NCI-H2107 treated with DMSO at 0.1 percent for 48 hours (cell line): Measurements from ENCODE around the gene LSM11.
"Not testable (repeated sequence)": the region's sequence is repeated elsewhere in the genome, so short reads cannot be mapped to it uniquely, and the experiment has no call there.

Experiments used
- DNase-seq: peaks from one replicate; lab custom pipeline; 2025; ENCODE audit not compliant: unreplicated experiment; lab: John Stamatoyannopoulos, UW

Gene LSM11

GRCh38 chr5:157743163-157744050 is at the start of gene LSM11:
TSS of gene LSM11 (plus strand) at chr5:157743712. CDS start at chr5:157743751, 39 bp downstream.
- DNase-seq, result peak; percentile 53

- not testable (repeated sequence) for DNase-seq
Measured at GRCh38 chr5:157693816-157694215, 49.7 kb upstream of the LSM11 start.

DNA sequence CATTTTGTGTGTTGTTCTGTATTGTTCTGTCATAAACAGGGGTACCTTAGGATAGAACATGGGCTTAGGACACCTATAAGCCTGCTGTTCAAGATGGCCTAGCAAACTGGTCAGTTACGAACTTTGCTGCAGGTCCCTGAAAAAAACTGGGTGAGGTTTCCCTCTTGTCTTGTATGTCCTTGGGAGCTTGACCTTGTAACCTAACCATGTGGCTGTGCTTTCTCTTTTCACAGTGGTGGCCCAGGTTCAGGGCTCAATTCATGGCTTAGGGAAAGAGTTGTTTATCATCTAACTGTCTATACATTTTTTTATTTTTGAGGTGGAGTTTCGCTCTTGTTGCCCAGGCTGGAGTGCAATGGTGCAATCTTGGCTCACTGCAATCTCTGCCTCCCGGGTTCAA is 47.4 kb upstream of the LSM11 start:
- DNase-seq, result not testable (repeated sequence)

- DNase-seq, result not testable (repeated sequence)
Measured at GRCh38 chr5:157698674-157699073, 44.8 kb upstream of the LSM11 start.

DNA sequence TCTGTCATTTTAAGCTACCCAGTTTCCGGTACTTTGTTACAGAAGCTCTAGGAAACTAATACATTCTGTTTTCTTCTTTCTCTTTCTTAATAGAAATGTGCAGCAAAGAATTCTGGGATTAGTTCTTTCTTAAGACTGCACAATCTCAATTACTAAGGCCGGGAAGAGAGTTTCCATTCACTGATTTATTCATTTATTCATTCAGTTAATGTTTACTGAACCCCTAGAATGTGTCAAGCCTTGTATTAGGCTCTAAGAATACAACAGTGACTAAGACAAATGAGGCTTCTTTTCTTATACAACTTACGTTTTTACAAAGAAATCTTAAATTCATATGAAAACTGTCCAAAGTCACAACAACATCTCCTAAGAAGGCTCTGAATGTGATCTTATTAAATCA is 39.8 kb upstream of the LSM11 start:
- no peak for DNase-seq

GRCh38 chr5:157708866-157709265 is 34.6 kb upstream of the LSM11 start:
- no peak for DNase-seq

GRCh38 chr5:157709346-157709745 is 34.2 kb upstream of the LSM11 start:
- DNase-seq, result no peak

DNA sequence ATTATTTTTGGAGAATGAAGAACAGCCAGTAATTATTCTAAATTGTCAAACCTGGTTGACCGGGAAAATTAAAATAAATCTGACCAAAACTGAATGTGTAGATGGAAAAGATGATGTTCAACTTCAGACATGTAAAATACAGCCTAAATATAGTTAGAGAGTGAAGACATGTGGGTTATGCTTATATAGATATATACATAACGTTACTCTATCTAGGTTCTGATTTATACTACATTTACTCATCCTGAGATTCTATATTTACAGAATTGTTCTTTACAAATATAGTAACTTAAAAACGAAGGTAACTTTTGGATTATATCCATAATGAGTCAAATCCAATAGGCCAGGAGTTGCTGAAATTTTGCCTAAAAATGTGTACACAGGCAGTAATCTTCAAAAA is 33.1 kb upstream of the LSM11 start:
- DNase-seq, result no peak

DNA sequence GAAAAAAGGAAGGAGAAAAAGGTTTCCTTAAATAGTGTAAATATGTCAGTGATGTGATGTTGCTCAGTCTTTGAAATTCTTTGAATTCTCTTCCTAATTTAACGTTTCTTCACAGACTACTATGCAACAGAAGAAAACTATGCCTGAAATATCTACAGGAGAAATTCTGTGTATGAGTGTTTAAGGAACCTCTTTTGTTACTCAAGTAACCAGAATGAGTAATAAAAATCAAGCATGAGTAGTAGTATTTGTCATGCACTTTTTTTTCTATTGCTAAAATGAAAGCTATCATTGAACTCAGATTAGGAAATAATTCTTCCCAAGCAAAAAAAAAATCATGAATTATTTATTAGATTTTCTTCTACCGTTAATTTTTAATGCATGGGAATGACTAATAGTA is 32.6 kb upstream of the LSM11 start:
- no peak for DNase-seq

DNA sequence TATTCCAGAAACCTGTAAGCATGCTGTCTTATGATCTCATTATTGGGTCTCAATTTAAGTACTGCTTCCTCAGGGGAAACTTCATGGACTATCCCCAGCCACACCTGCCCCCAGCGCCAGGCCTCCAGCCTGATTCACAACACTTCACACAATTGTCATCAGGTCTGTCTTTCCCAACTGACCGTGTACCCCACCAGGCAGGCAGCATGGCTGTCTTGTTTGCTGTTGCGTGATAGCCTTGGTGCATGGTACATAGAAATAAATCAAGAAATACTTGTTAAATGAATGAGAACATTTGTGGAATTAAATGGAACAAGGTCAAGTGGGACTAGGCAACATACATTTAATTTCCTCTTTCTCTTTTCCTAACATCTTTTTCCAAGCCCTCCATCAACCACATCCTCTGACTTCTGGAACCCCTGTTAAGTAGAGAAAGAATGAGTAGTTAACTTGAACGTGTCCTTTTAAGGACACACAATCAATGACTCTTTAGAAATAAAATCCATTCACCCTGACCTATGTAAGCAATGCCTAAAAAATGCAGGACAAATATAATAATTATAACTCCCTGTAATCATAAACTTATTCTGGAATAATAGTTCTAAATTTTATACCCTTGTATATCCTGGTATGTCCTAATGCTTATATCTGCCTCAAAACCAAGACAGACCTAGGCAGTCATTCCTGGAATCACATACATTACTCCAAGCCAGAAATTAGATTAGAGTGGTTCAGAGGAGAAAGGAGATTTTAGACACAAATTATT is 29.5 kb upstream of the LSM11 start:
- DNase-seq, result no peak

GRCh38 chr5:157714596-157714864 is 29.0 kb upstream of the LSM11 start:
- DNase-seq, result no peak

GRCh38 chr5:157718519-157718918 is 25.0 kb upstream of the LSM11 start:
- peak; percentile 5 for DNase-seq

- no peak for DNase-seq
Measured at GRCh38 chr5:157719245-157719644, 24.3 kb upstream of the LSM11 start.

- DNase-seq, result no peak
Measured at GRCh38 chr5:157721159-157721558, 22.4 kb upstream of the LSM11 start.

DNA sequence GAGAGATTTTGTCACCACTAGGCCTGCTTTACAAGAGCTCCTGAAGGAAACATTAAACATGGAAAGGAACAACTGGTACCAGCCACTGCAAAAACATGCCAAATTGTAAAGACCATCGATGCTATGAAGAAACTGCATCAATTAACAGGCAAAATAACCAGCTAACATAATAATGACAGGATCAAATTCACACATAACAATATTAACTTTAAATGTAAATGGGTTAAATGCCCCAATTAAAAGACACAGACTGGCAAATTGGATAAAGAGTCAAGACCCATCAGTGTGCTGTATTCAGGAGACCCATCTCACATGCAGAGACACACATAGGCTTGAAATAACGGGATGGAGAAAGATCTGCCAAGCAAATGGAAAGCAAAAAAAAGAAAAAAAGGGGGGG is 20.6 kb upstream of the LSM11 start:
- DNase-seq, result not testable (repeated sequence)

- not testable (repeated sequence) for DNase-seq
Measured at GRCh38 chr5:157726607-157727006, 16.9 kb upstream of the LSM11 start.

DNA sequence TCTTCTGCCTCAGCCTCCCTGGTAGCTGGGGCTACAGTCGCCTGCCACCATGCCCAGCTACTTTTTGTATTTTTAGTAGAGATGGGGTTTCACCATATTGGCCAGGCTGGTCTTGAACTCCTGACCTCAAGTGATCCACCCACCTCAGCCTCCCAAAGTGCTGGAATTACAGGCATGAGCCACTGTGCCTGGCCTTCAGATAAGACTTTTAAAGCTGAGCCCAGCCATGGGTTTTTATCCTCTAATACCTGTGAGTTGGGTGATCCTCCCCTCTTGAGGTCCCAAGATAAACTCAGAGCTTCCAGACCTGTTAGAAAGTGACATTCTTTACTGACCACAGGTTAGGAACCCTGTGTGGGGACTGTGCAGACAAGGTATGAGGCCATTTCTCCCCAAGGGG is 15.7 kb upstream of the LSM11 start:
- not testable (repeated sequence) for DNase-seq

DNA sequence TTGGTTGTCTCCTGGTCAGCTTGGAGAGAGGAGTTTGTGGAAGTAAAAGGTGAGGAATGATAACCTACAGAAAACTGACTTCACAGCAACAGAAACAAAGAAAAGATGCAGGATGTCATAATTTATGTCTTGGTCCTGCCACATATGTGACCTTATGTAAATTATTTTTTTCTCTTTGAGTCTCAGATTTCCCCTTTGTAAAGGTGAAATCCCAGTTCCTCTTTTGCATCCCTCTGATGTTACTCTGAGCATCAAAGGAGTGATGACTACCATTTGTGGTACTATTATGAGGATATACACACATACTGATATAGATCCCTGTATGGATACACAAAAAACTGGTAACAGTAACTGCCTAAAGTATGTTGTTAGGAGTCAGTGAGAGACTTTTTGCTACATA is 13.7 kb upstream of the LSM11 start:
- no peak for DNase-seq

DNA sequence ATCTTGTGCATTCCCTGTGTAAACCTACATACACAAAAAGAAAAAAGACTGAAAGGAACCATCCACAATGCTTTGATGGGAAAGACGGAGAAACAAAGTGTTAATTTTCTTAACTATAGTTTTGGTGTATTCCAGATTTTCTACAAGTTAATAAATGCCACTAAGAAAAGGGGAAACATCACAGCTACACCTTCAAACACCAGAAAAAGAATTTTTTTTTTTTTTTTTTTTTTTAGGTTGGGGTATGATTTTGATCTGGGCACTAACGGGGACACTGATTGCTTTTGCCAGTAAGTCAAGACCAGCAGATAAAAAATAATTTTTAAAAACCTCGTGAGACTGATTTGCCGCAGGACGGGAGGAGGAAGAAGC is 12.6 kb upstream of the LSM11 start:
- DNase-seq, result no peak

DNA sequence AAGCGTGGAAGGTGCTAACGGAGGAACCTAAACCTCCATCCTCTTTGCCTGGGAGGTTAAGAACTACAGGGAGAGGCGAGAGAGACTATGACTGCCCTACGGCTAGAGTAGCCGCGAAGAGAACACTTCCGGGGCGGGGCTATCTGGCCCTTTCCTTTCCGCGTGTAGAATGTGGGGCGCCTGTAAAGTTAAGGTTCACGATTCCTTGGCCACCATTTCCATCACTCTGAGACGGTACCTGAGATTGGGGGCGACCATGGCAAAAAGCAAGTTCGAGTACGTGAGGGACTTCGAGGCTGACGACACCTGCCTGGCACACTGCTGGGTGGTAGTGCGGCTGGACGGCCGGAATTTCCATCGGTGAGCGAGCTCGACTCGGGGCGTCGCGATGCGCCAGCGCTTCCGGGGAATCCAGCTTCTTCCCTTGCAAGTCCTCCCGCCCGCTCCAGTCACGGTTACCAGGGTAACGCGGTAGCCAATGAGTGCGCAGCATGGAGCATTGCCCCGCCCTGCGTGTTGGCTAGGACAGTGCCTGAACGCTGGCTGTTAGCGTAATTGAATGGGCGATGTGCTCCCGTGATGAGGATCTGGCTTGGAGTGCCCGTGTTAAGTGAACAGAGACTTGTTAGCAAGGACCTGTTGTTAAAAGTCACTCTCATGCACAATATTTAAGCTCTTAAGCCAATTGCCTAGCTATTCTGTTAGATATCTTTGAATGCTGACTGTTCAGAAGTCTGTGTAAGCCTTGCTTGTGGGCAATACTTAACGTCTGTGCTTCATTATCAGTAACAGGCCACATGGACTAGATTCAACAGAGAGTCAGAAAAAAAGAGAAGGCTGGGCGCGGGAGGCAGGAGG is 12.0 kb upstream of the LSM11 start, which contains the start of gene THG1L:
Gene THG1L, plus strand, starts transcription at position 149 of the 858 bp plus-strand sequence. Its CDS starts 21 bp downstream, at position 170.
- DNase-seq, result peak; percentile 76

DNA sequence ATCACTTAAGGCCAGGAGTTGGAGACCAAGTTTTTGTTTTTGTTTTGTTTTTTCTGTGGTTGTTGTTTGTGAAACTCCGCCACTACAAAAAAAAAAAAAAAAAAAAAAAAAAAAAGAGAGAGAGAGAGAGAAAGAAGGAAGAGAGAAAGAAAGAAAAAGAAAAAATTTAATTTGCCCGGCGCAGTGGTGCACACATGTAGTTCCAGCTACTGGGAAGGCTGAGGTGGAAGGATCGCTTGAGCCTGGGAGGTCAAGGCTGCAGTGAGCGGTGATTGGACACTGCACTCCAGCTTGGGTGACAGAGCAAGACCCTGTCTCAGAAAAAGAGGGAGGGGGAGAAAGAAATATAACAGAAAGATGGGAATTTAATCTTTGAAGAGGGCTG is 11.4 kb upstream of the LSM11 start:
- no peak for DNase-seq
